Stomach (tissue), 4 donors: ENCODE results near the gene ZC3H14.

Experiments
- EP300 ChIP-seq: sonication (generic); formaldehyde crosslinking; IDR thresholded peaks from one replicate; pipeline ENCODE4 v1.6.1; 2017; ENCODE audit warnings: antibody characterized with exemption
- POLR2A ChIP-seq, 4 donors: fragments of 450-650 bp; IDR thresholded peaks; one replicate each; pipeline ENCODE4 v1.6.1; 2016; ENCODE audit warnings: antibody characterized with exemption in 4 of 4, control low read depth in 2 of 4, mild to moderate bottlenecking in 1 of 4, moderate library complexity in 1 of 4
- POLR2AphosphoS5 ChIP-seq, 3 donors: sonication (generic); formaldehyde crosslinking; IDR thresholded peaks; one replicate each; pipeline ENCODE4 v1.6.1; 2016; ENCODE audit warnings: antibody characterized with exemption in 3 of 3
- TF ChIP-seq, protein P1 (sequence below), 7 experiments: fragments of 450-650 bp in 4 of 7; fragments of 200-600 bp in 3 of 7; sonication (generic) in 3 of 7; IDR thresholded peaks; one replicate each; pipeline ENCODE4 v1.5.1; 2016 to 2019; ENCODE audit warnings: antibody characterized with exemption in 7 of 7, control low read depth in 2 of 7, mild to moderate bottlenecking in 1 of 7

GRCh38 chr14:88668448-88669116 is 105.7 kb downstream of the ZC3H14 start:
- TF ChIP-seq, protein P1, sequence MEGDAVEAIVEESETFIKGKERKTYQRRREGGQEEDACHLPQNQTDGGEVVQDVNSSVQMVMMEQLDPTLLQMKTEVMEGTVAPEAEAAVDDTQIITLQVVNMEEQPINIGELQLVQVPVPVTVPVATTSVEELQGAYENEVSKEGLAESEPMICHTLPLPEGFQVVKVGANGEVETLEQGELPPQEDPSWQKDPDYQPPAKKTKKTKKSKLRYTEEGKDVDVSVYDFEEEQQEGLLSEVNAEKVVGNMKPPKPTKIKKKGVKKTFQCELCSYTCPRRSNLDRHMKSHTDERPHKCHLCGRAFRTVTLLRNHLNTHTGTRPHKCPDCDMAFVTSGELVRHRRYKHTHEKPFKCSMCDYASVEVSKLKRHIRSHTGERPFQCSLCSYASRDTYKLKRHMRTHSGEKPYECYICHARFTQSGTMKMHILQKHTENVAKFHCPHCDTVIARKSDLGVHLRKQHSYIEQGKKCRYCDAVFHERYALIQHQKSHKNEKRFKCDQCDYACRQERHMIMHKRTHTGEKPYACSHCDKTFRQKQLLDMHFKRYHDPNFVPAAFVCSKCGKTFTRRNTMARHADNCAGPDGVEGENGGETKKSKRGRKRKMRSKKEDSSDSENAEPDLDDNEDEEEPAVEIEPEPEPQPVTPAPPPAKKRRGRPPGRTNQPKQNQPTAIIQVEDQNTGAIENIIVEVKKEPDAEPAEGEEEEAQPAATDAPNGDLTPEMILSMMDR (IDR thresholded peaks at IDR 0.05): no peak
- TF ChIP-seq POLR2A (IDR thresholded peaks at IDR 0.05): no peak
- TF ChIP-seq POLR2AphosphoS5 (IDR thresholded peaks at IDR 0.05): no peak
- TF ChIP-seq EP300: no peak
